NCI-H1092 treated with DMSO at 0.1 percent for 48 hours (cell line): ENCODE measurements around the gene PLCH1.

Experiments used
- DNase-seq: peaks from one replicate; lab custom pipeline; 2025; lab: John Stamatoyannopoulos, UW

The PLCH1 gene

GRCh38 chr3:155683344-155683720, 61.5 kb downstream of the PLCH1 start:
- DNase-seq: no peak

- DNase-seq: no peak
These were observed 62.2 kb downstream of the PLCH1 start for GRCh38 chr3:155682426-155683343.

GRCh38 chr3:155676252-155676981, 68.5 kb downstream of the PLCH1 start:
- DNase-seq: no peak

- no peak for DNase-seq
These were observed 69.8 kb downstream of the PLCH1 start for GRCh38 chr3:155675094-155675493.

GRCh38 chr3:155673421-155673820, 71.5 kb downstream of the PLCH1 start:
- DNase-seq: no peak

- no peak for DNase-seq
These were observed 74.5 kb downstream of the PLCH1 start for GRCh38 chr3:155670335-155670734.

- DNase-seq: no peak
These were observed 76.9 kb downstream of the PLCH1 start for GRCh38 chr3:155667988-155668387.

GRCh38 chr3:155664925-155665695, 79.8 kb downstream of the PLCH1 start:
- DNase-seq: no peak

- DNase-seq: peak; percentile 2
These were observed 81.2 kb downstream of the PLCH1 start for GRCh38 chr3:155663467-155664212.

GRCh38 chr3:155661760-155662159, 83.1 kb downstream of the PLCH1 start:
- DNase-seq: no peak

- no peak for DNase-seq
These were observed 83.8 kb downstream of the PLCH1 start for GRCh38 chr3:155661042-155661441.

- no peak for DNase-seq
These were observed 86.1 kb downstream of the PLCH1 start for GRCh38 chr3:155658671-155659261.

- no peak for DNase-seq
These were observed 86.9 kb downstream of the PLCH1 start for GRCh38 chr3:155658006-155658405.

- DNase-seq: no peak
These were observed 87.7 kb downstream of the PLCH1 start for GRCh38 chr3:155657161-155657560.

- DNase-seq: no peak
These were observed 88.4 kb downstream of the PLCH1 start for GRCh38 chr3:155656466-155656865.

GRCh38 chr3:155651489-155652218, 93.2 kb downstream of the PLCH1 start:
- DNase-seq: no peak

GRCh38 chr3:155648013-155648591, 96.8 kb downstream of the PLCH1 start:
- DNase-seq: no peak

- DNase-seq: no peak
These were observed 97.7 kb downstream of the PLCH1 start for GRCh38 chr3:155647206-155647605.

- no peak for DNase-seq
These were observed 98.2 kb downstream of the PLCH1 start for GRCh38 chr3:155646669-155647068.

GRCh38 chr3:155646128-155646527, 98.7 kb downstream of the PLCH1 start:
- DNase-seq: no peak
